H1 (cell line): ENCODE measurements around the gene BARHL2. TPM values are rescaled to one million over a fixed set of nuclear protein-coding genes. Genes with fewer than 3 reads are reported as not detected.
A peak's percentile ranks its signal among the peaks of the same experiment; 100 is the strongest.

Experiments
- CTCF ChIA-PET: fragments of 300-600 bp; sonication (Branson Sonifier 250); formaldehyde crosslinking; loops from one replicate; lab custom pipeline; 2021; ENCODE audit not compliant: partially characterized antibody; lab: Charles Lee
- POLR2A ChIA-PET: fragments of 300-600 bp; sonication (Branson Sonifier 250); formaldehyde crosslinking; loops from one replicate; lab custom pipeline; 2021; ENCODE audit warnings: inconsistent platforms; ENCODE audit not compliant: partially characterized antibody; lab: Charles Lee
- DNase-seq, 2 experiments: peaks; one replicate each; pipeline versions ENCODE4 v3.0.0 to v3.0.0-alpha.2; 2010 to 2022; ENCODE audit warnings: low spot score in 2 of 2, low read depth in 1 of 2, mixed read lengths in 1 of 2
- FAIRE-seq: peaks from 2 replicates; lab custom pipeline; 2011; peaks lifted over from hg19 to GRCh38; lab: Jason Lieb, UNC
- H2AFZ ChIP-seq: 2 replicates; pipeline ENCODE4 v1.8.1; 2012; ENCODE audit warnings: low read length, inconsistent platforms
- H2AK5ac ChIP-seq: 2 replicates; pipeline ENCODE4 v1.6.1; 2013; ENCODE audit warnings: low read depth, low read length
- H2BK120ac ChIP-seq: replicated peaks from 2 replicates; pipeline ENCODE3; 2013; ENCODE audit warnings: low read depth, low read length, inconsistent platforms
- H2BK12ac ChIP-seq: 2 replicates; pipeline ENCODE4 v1.6.1; 2013; ENCODE audit warnings: low read depth, low read length
- H2BK15ac ChIP-seq: 2 replicates; pipeline ENCODE4 v1.6.1; 2013; ENCODE audit warnings: low read length
- H2BK20ac ChIP-seq: 2 replicates; pipeline ENCODE4 v1.6.1; 2013; ENCODE audit warnings: low read length
- H2BK5ac ChIP-seq: 2 replicates; pipeline ENCODE4 v1.6.1; 2013; ENCODE audit warnings: low read depth, low read length
- H3K14ac ChIP-seq: 2 replicates; pipeline ENCODE4 v1.6.1; 2013; ENCODE audit warnings: inconsistent platforms; ENCODE audit not compliant: insufficient read length
- H3K18ac ChIP-seq: 2 replicates; pipeline ENCODE4 v1.6.1; 2013; ENCODE audit warnings: low read length; ENCODE audit errors: extremely low read depth
- H3K23ac ChIP-seq: 2 replicates; pipeline ENCODE4 v1.6.1; 2013; ENCODE audit warnings: inconsistent platforms; ENCODE audit not compliant: insufficient read length
- H3K23me2 ChIP-seq: 2 replicates; pipeline ENCODE4 v1.6.1; 2013; ENCODE audit warnings: low read depth, low read length
- H3K27ac ChIP-seq: 2 replicates; pipeline ENCODE4 v1.6.1; 2011; ENCODE audit warnings: low read depth, low read length, inconsistent platforms
- H3K27me3 ChIP-seq, 4 experiments: replicated peaks in 1 of 4; 1 replicate in 1 of 4; 2 replicates in 3 of 4; pipeline versions ENCODE4 v1.6.1 to v1.8.1; 2011 to 2013; ENCODE audit warnings: low read length in 3 of 4, mild to moderate bottlenecking in 3 of 4, inconsistent platforms in 2 of 4, mixed read lengths in 2 of 4, moderate library complexity in 1 of 4; ENCODE audit not compliant: control insufficient read depth in 3 of 4, insufficient read depth in 3 of 4; ENCODE audit errors: extremely low read depth in 1 of 4
- H3K36me3 ChIP-seq, 4 experiments: 2 replicates each; pipeline versions ENCODE4 v1.6.1 to v1.8.1; 2011 to 2013; ENCODE audit warnings: mild to moderate bottlenecking in 4 of 4, low read length in 3 of 4, moderate library complexity in 2 of 4, control low read depth in 1 of 4, inconsistent platforms in 1 of 4; ENCODE audit not compliant: insufficient read depth in 4 of 4, control insufficient read depth in 2 of 4
- H3K4ac ChIP-seq: replicated peaks from 2 replicates; pipeline ENCODE3; 2013; ENCODE audit warnings: low read length, low read depth, mixed read lengths, inconsistent platforms; ENCODE audit not compliant: insufficient read length
- H3K4me1 ChIP-seq, 4 experiments: replicated peaks in 1 of 4; 1 replicate in 1 of 4; 2 replicates in 3 of 4; pipeline versions ENCODE4 v1.6.1 to v1.8.1; 2011 to 2013; ENCODE audit warnings: low read length in 3 of 4, inconsistent platforms in 2 of 4, mixed read lengths in 1 of 4; ENCODE audit not compliant: insufficient read depth in 4 of 4, control insufficient read depth in 3 of 4
- H3K4me2 ChIP-seq, 2 experiments: 2 replicates each; pipeline versions ENCODE4 v1.6.1 to v1.8.1; 2011 to 2013; ENCODE audit warnings: low read depth in 2 of 2, low read length in 2 of 2, control low read depth in 1 of 2, inconsistent platforms in 1 of 2, mild to moderate bottlenecking in 1 of 2; ENCODE audit not compliant: insufficient read depth in 1 of 2
- H3K4me3 ChIP-seq, 4 experiments: fragments of 200-600, 300-600 bp in 1 of 4; sonication (generic), shearing (Covaris generic), sonication (Bioruptor Twin) in 1 of 4; 2 replicates each; pipeline versions ENCODE4 v1.5.1 to v1.8.1; 2011 to 2016; ENCODE audit warnings: low read length in 4 of 4, low read depth in 3 of 4, control low read depth in 2 of 4, inconsistent platforms in 2 of 4, mild to moderate bottlenecking in 2 of 4, mixed read lengths in 1 of 4, moderate library complexity in 1 of 4; ENCODE audit not compliant: insufficient read depth in 2 of 4; ENCODE audit errors: extremely low read depth in 1 of 4
- H3K56ac ChIP-seq: replicated peaks from 2 replicates; pipeline ENCODE3; 2013; ENCODE audit warnings: low read depth, mild to moderate bottlenecking, mixed read lengths, low read length, inconsistent platforms; ENCODE audit not compliant: insufficient read length
- H3K79me1 ChIP-seq: 2 replicates; pipeline ENCODE4 v1.6.1; 2013; ENCODE audit warnings: low read depth, low read length, control low read depth
- H3K79me2 ChIP-seq, 2 experiments: 2 replicates each; pipeline versions ENCODE4 v1.6.1 to v1.8.1; 2012 to 2013; ENCODE audit warnings: low read length in 2 of 2, mild to moderate bottlenecking in 2 of 2, inconsistent platforms in 1 of 2; ENCODE audit not compliant: insufficient read depth in 2 of 2, control insufficient read depth in 1 of 2
- H3K9ac ChIP-seq, 4 experiments: replicated peaks in 1 of 4; 1 replicate in 1 of 4; 2 replicates in 3 of 4; pipeline versions ENCODE4 v1.6.1 to v1.8.1; 2011 to 2013; ENCODE audit warnings: low read depth in 3 of 4, low read length in 3 of 4, control low read depth in 2 of 4, mild to moderate bottlenecking in 2 of 4, moderate library complexity in 2 of 4, inconsistent platforms in 1 of 4; ENCODE audit errors: extremely low read depth in 1 of 4
- H3K9me3 ChIP-seq, 2 experiments: 2 replicates each; pipeline versions ENCODE4 v1.6.1 to v1.8.1; 2012 to 2013; ENCODE audit warnings: mild to moderate bottlenecking in 2 of 2, moderate library complexity in 2 of 2, control low read depth in 1 of 2, inconsistent platforms in 1 of 2, low read depth in 1 of 2, low read length in 1 of 2, mixed read lengths in 1 of 2; ENCODE audit not compliant: insufficient read depth in 2 of 2
- H4K20me1 ChIP-seq, 2 experiments: replicated peaks in 1 of 2; 2 replicates each; pipeline versions ENCODE3 to v1.8.1; 2011 to 2013; ENCODE audit warnings: inconsistent platforms in 2 of 2, low read length in 2 of 2, mild to moderate bottlenecking in 1 of 2; ENCODE audit not compliant: insufficient read depth in 2 of 2, control insufficient read depth in 1 of 2
- H4K5ac ChIP-seq: 2 replicates; pipeline ENCODE4 v1.6.1; 2013; ENCODE audit warnings: low read length, low read depth, mixed read lengths, inconsistent platforms; ENCODE audit not compliant: insufficient read length
- H4K8ac ChIP-seq: 2 replicates; pipeline ENCODE4 v1.8.0; 2013; ENCODE audit warnings: mild to moderate bottlenecking, moderate library complexity, low read length, inconsistent platforms; ENCODE audit not compliant: insufficient read depth; ENCODE audit errors: extremely low read depth
- H4K91ac ChIP-seq: replicated peaks from 2 replicates; pipeline ENCODE3; 2013; ENCODE audit warnings: low read length, mixed read lengths, inconsistent platforms; ENCODE audit not compliant: insufficient read length
- EZH2 ChIP-seq: fragments of 200-600 bp; sonication (generic); IDR thresholded peaks from 2 replicates; pipeline ENCODE4 v1.7.1; 2012; ENCODE audit warnings: low read depth, mild to moderate bottlenecking, moderate library complexity, low read length, inconsistent platforms; ENCODE audit not compliant: severe bottlenecking
- RNF2 ChIP-seq: fragments of 200-900, 300-1000 bp; sonication (generic); IDR thresholded peaks from 2 replicates; pipeline ENCODE4 v1.7.1; 2016; ENCODE audit warnings: borderline replicate concordance, low read depth, mild to moderate bottlenecking, antibody characterized with exemption, low read length; ENCODE audit not compliant: poor library complexity, severe bottlenecking; ENCODE audit errors: missing control alignments
- SIN3A ChIP-seq, 2 experiments: IDR thresholded peaks in 1 of 2; conservative IDR thresholded peaks in 1 of 2; 2 replicates each; pipeline ENCODE4 v1.6.1; 2011 to 2012; ENCODE audit warnings: low read length in 2 of 2, improper control_type of control experiment in 1 of 2, low read depth in 1 of 2, mild to moderate bottlenecking in 1 of 2
- SUZ12 ChIP-seq: fragments of 200-600 bp; sonication (generic); IDR thresholded peaks from 2 replicates; pipeline ENCODE4 v1.6.1; 2012; ENCODE audit warnings: mild to moderate bottlenecking, inconsistent platforms, low read length, moderate library complexity, mixed read lengths
- ZNF274 ChIP-seq: IDR thresholded peaks from 2 replicates; pipeline ENCODE4 v1.7.0; 2012; ENCODE audit warnings: low read length, borderline replicate concordance; ENCODE audit errors: extremely low read depth
- WGBS, 2 experiments: shearing (Covaris generic) in 1 of 2; methylation state at CpG; one replicate each; pipeline versions ENCODE4 v1.1.6 to v1.1.7; 2013 to 2015; ENCODE audit warnings: low lambda C conversion rate in 2 of 2, mixed read lengths in 2 of 2, inconsistent platforms in 1 of 2, low coverage in 1 of 2, missing lambda C conversion rate in 1 of 2; ENCODE audit not compliant: insufficient replicate concordance in 2 of 2, insufficient coverage in 1 of 2, insufficient read length in 1 of 2; ENCODE audit errors: extremely low coverage in 1 of 2, missing lambda C conversion rate in 1 of 2; 5-methylcytosine and 5-hydroxymethylcytosine counted together
- polyA plus RNA-seq, 7 experiments: library from polyadenylated mRNA; depleted of rRNA in 3 of 7; stranded (reverse) in 5 of 7; unstranded in 2 of 7; fragments of >200 nt in 5 of 7; fragments of 200-250 nt in 2 of 7; gene quantifications; 1 replicate in 5 of 7; 2 replicates in 1 of 7; 4 replicates in 1 of 7; pipeline versions ENCODE4 v1.2.1 to v1.2.3, GENCODE V29; 2011 to 2013; ENCODE audit warnings: missing spikeins in 2 of 7, mixed read lengths in 2 of 7
- total RNA-seq: library from RNA; stranded (reverse); fragmentation: NEBNext Ultra II Directional; extraction: Animal tissue kit (Norgen Biotek cat#: 25700); gene quantifications from 2 replicates; pipeline ENCODE4 v1.2.1, GENCODE V29; 2021

BARHL2 gene
- total and polyA plus RNA-seq, 2 of the 8 experiments (the other 6 are each of a cell fraction or from before 2014, with no cell fraction given), result 0.15 TPM; not detected in 1

DNA sequence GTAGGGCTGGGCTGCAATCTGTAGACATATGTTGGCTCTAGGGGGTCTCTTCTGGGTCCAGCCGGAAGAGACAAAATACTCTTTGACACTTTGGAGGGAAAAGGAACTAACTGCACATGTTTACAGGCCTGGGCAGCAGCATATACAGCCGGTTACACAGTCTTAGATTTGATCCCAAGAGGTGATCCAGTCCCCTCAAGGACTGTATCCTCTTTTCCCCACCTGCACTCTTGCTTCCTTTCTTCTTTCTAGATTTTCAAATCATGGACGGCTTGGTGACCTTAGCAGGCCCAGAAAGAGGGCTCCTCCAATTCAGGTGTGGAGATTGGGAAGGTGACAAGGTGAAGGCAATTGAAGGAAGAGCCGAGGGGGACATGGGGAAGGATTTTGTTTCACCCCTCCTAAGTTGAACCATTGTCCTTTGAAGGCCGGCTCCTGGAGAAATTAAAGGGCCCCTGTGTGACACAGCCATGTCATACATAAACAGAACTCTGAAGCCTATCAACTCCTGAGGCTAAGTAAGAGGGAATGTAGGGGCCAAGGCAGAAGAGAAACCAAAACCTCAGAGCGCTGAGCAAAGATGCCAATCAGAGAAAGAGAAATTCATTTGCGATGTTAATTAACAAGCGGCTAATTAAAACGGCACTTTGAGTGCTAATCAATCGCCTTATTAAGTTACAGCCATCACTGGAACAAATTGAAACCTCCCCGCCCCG lies 5.9 kb upstream of the BARHL2 start:
- Histone ChIP-seq H2BK12ac (no peak overlapping the region; the same call in 1 of the 2 replicates), H3K27me3 (peaks cover 90 to 100% (median 96%) of the 10 kb centered on the region in 4 experiments), H2AFZ (no peak overlapping the region), H3K4ac (no peak overlapping the region), H3K79me1 (no peaks in the 10 kb centered on the region), H4K20me1 (peaks cover 4 to 24% of the 10 kb centered on the region in 2 experiments), H3K56ac (no peak overlapping the region), H3K14ac (no peak overlapping the region), H3K23ac (no peak overlapping the region), H3K4me2 (peak overlapping the region; percentile 76 to 90), H3K4me3 (peak overlapping the region; percentile 23 to 55 (median 33); a peak in 6 of 8 replicates), H3K4me1 (peaks cover 24 to 55% (median 38%) of the 10 kb centered on the region in 4 experiments), H3K79me2 (no peaks in the 10 kb centered on the region), H3K36me3 (peaks cover 0 to 4% (median 0%) of the 10 kb centered on the region in 4 experiments; a peak in 1 of 8 replicates), H2BK120ac (no peak overlapping the region), H3K18ac (no peak overlapping the region; the same call in 1 of the 2 replicates), H3K23me2 (peaks cover 11% of the 10 kb centered on the region; the same call in 1 of the 2 replicates), H2BK5ac (no peak overlapping the region), H2BK15ac (0 out of 2 replicates have a peak overlapping the region, but pooled peaks have one; percentile 46), H2BK20ac (no peak overlapping the region), H4K5ac (no peak overlapping the region), H2AK5ac (no peak overlapping the region), H4K91ac (no peak overlapping the region), H3K27ac (no peak overlapping the region), H4K8ac (no peak overlapping the region), H3K9ac (no peak overlapping the region), H3K9me3 (no peaks in the 10 kb centered on the region)
- TF ChIP-seq RNF2 (peak; percentile 67), EZH2 (peak; percentile 41), SUZ12 (peak; percentile 51; the same call in 1 of the 2 replicates), SIN3A (conservative IDR thresholded peaks at IDR 0.05 in 1 of 2, IDR thresholded peaks at IDR 0.05 in 1 of 2; ENCODE audit: low read depth in 1 of 2, low read length in 2 of 2) (no peak), ZNF274 (no peak)
- DNase-seq (no peak), FAIRE-seq (no peak)
- 12% methylated on average over 11 of the region's 12 CpGs; no CpG with 5 or more reads in 1 of the 2 experiments for WGBS, 2 experiments
- ChIA-PET CTCF (interaction anchor here (0.6 to 12.8 kb wide), 50 partner anchors 8 to 678 kb away, joined by 3 to 139 read pairs (median 4); partner anchors contain the start of gene BARHL2), POLR2A (interaction anchor here (1.3 to 2.0 kb wide), 2 partner anchors 12 to 299 kb away, joined by 3 to 6 read pairs; partner anchors contain the start of gene ZNF644)
